Measurements from ENCODE around the gene EEF1AKMT2.
"Not testable (repeated sequence)": the region's sequence is repeated elsewhere in the genome, so short reads cannot be mapped to it uniquely, and the experiment has no call there.

Gene EEF1AKMT2

DNA sequence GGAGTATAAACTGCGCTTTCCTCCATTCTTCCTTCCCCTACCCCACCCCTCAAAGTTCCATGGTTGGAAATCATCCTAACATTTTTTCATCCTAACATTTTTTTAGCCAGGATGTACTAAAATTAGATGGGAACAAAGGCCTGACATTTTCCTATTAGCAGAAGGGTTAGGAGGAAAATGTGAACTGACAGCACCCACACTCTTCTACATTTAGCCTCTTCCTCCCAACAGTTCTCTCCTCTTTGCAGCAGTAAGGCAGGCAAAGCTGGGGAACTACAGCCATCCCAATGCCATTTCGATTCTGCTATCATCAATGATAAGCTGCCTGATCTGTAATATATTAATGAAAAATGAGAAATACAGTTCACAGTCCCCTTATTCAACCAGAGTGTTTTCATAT, 36.1 kb downstream of the EEF1AKMT2 start:
- H3K4me3 ChIP-seq (ENCODE audit: low read depth in 1 of 2, low read length in 2 of 2), result no peak overlapping the region
- H3K9me3 ChIP-seq (ENCODE audit: control insufficient read depth in 1 of 2, low read length in 2 of 2), result no peaks in the 10 kb centered on the region
- peaks cover 9 to 13% of the 10 kb centered on the region in 2 donors for H3K36me3 ChIP-seq (ENCODE audit: control insufficient read depth in 1 of 2, insufficient read depth in 2 of 2, low read length in 2 of 2)
- no peak overlapping the region for H3K27ac ChIP-seq (ENCODE audit: low read length)
- H3K27me3 ChIP-seq (ENCODE audit: low read depth, low read length), result no peaks in the 10 kb centered on the region
- H3K4me1 ChIP-seq (ENCODE audit: control insufficient read depth in 1 of 2, insufficient read depth in 2 of 2, low read length in 2 of 2), result peaks cover 0 to 14% of the 10 kb centered on the region in 2 donors

DNA sequence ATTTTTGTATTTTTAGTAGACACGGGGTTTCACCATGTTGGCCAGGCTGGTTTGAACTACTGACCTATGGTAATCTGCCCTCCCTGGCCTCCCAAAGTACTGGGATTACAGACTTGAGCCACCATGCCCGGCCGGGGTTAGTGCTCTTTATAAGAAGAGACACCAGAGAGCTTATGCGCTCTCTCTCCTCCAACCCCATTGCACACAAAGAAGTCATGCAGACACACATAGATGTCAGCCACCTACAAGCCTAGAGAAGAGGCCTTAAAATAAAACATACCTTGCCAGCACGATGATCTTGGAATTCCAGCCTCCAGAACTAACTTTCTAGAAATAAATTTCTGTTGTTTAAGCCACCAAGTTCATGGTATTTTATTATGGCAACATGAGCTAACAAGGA, 37.5 kb downstream of the EEF1AKMT2 start:
- H3K27ac ChIP-seq (ENCODE audit: low read length), result no peak overlapping the region

DNA sequence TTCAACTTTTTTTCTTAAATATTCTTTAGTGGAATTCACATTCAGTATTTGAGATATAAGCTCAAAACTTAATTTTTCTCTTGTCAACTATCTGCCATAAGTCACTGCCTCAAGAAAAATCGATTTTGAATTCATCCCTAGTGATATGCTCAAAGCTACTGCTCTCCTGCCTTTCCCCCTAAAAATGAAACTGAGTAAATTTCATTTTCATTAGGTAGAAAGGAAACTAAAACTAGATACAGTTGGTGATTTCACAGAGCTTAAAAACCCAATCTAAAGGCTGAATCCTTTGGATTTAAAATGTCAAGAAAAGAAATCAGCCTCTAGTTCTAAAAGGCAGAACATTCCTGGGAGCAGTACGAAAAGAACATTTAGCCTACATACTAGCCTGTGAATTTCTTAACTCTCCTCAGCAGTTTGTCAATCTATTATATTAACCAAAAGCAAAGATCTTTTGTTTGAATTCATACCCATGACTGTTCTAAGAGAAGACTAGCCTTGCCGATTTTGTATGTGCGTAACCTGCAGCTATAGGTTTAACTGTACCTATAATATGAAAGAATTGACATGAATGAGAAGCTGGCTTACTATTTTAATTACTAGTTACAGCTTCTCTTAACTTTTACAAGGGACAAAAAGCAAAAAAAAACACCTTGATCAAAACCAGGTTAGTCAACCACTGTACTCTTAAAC, 42.6 kb downstream of the EEF1AKMT2 start:
- no peak overlapping the region for H3K4me3 ChIP-seq (ENCODE audit: low read depth in 1 of 2, low read length in 2 of 2)
- peaks cover 7 to 8% of the 10 kb centered on the region in 2 donors for H3K36me3 ChIP-seq (ENCODE audit: control insufficient read depth in 1 of 2, insufficient read depth in 2 of 2, low read length in 2 of 2)
- H3K27me3 ChIP-seq (ENCODE audit: low read depth, low read length), result no peaks in the 10 kb centered on the region
- H3K9me3 ChIP-seq (ENCODE audit: control insufficient read depth in 1 of 2, low read length in 2 of 2), result no peaks in the 10 kb centered on the region
- H3K4me1 ChIP-seq (ENCODE audit: control insufficient read depth in 1 of 2, insufficient read depth in 2 of 2, low read length in 2 of 2), result peaks cover 12 to 20% of the 10 kb centered on the region in 2 donors
- H3K27ac ChIP-seq (ENCODE audit: low read length), result peak overlapping the region; percentile 19

More for the DNA sequence above, 37.5 kb downstream of the EEF1AKMT2 start:
- Histone ChIP-seq H3K4me3 (ENCODE audit: low read depth in 1 of 2, low read length in 2 of 2) (no peak overlapping the region), H3K27me3 (ENCODE audit: low read depth, low read length) (no peaks in the 10 kb centered on the region), H3K9me3 (ENCODE audit: control insufficient read depth in 1 of 2, low read length in 2 of 2) (no peaks in the 10 kb centered on the region), H3K4me1 (ENCODE audit: control insufficient read depth in 1 of 2, insufficient read depth in 2 of 2, low read length in 2 of 2) (peaks cover 0 to 14% of the 10 kb centered on the region in 2 donors), H3K36me3 (ENCODE audit: control insufficient read depth in 1 of 2, insufficient read depth in 2 of 2, low read length in 2 of 2) (peaks cover 2 to 11% of the 10 kb centered on the region in 2 donors)

DNA sequence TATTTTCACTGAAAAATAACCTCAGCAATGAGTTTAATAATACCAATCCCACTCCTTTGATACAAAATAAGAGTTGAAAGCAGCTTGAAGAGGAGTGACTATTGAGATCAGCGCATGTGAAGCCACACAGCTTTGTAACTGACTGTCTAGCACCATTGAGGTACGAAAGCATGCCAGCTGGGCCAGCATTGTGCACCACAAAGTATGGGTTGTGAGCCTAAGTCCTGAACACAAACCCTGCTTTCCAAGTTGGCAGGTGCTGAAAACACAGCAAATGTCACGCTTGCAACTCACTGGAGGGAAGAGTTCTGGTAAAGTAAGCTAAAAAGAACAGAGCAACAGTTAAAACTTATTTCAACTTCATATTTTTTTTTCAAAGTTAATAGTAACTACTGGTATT, 43.5 kb downstream of the EEF1AKMT2 start:
- no peaks in the 10 kb centered on the region for H3K27me3 ChIP-seq (ENCODE audit: low read depth, low read length)
- no peak overlapping the region for H3K4me3 ChIP-seq (ENCODE audit: low read depth in 1 of 2, low read length in 2 of 2)
- no peaks in the 10 kb centered on the region for H3K9me3 ChIP-seq (ENCODE audit: control insufficient read depth in 1 of 2, low read length in 2 of 2)
- peaks cover 12 to 20% of the 10 kb centered on the region in 2 donors for H3K4me1 ChIP-seq (ENCODE audit: control insufficient read depth in 1 of 2, insufficient read depth in 2 of 2, low read length in 2 of 2)
- peak overlapping the region; percentile 40 for H3K27ac ChIP-seq (ENCODE audit: low read length)
- peaks cover 7 to 8% of the 10 kb centered on the region in 2 donors for H3K36me3 ChIP-seq (ENCODE audit: control insufficient read depth in 1 of 2, insufficient read depth in 2 of 2, low read length in 2 of 2)

- H3K27ac ChIP-seq (ENCODE audit: low read length), result peak overlapping the region; percentile 67
- no peaks in the 10 kb centered on the region for H3K27me3 ChIP-seq (ENCODE audit: low read depth, low read length)
- H3K36me3 ChIP-seq (ENCODE audit: control insufficient read depth in 1 of 2, insufficient read depth in 2 of 2, low read length in 2 of 2), result peaks cover 7 to 8% of the 10 kb centered on the region in 2 donors
- H3K4me3 ChIP-seq (ENCODE audit: low read depth in 1 of 2, low read length in 2 of 2), result no peak overlapping the region
- H3K4me1 ChIP-seq (ENCODE audit: control insufficient read depth in 1 of 2, insufficient read depth in 2 of 2, low read length in 2 of 2), result peaks cover 13 to 20% of the 10 kb centered on the region in 2 donors
- H3K9me3 ChIP-seq (ENCODE audit: control insufficient read depth in 1 of 2, low read length in 2 of 2), result no peaks in the 10 kb centered on the region
Observed at GRCh38 chr10:124747745-124748144, 43.9 kb downstream of the EEF1AKMT2 start.

DNA sequence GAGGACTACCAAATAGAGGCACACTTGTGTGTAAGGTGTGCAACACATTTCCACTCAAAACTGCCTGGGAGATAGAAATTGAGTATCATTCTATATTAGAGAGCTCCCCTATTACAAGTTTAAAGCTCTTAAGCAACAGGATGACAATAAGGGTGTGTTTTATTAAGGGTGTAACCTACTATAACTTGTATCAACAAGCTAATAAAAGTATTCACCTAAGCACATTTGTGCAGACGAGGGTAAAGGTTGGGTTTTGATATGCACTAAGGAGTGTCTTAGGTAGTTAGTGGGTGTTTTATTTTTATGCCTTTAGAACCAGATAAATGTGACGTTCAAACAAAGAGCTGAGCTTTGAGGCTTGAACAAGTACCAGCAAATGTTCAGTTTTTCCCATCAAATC, 44.7 kb downstream of the EEF1AKMT2 start:
- H3K27ac ChIP-seq (ENCODE audit: low read length), result peak overlapping the region; percentile 67
- H3K36me3 ChIP-seq (ENCODE audit: control insufficient read depth in 1 of 2, insufficient read depth in 2 of 2, low read length in 2 of 2), result peaks cover 7 to 8% of the 10 kb centered on the region in 2 donors
- H3K9me3 ChIP-seq (ENCODE audit: control insufficient read depth in 1 of 2, low read length in 2 of 2), result no peaks in the 10 kb centered on the region
- H3K27me3 ChIP-seq (ENCODE audit: low read depth, low read length), result no peaks in the 10 kb centered on the region
- no peak overlapping the region for H3K4me3 ChIP-seq (ENCODE audit: low read depth in 1 of 2, low read length in 2 of 2)
- H3K4me1 ChIP-seq (ENCODE audit: control insufficient read depth in 1 of 2, insufficient read depth in 2 of 2, low read length in 2 of 2), result peaks cover 20 to 23% of the 10 kb centered on the region in 2 donors

DNA sequence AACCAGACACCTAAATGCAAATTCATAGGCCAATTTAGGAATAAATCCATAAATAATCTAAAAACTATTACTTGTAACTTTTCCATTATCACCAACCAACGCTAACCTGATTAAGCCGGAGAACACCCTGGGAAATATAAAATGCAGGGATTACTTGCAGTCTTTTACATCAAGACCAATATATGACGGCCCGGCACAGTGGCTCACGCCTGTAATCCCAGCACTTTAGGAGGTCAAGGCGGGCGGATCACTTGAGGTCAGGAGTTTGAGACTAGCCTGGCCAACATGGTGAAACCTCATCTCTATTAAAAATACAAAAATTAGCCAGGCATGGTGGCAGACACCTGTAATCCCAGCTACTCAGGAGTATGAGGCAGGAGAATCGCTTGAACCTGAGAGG, 45.2 kb downstream of the EEF1AKMT2 start:
- H3K27me3 ChIP-seq (ENCODE audit: low read depth, low read length); H3K9me3 ChIP-seq (ENCODE audit: control insufficient read depth in 1 of 2, low read length in 2 of 2); H3K4me3 ChIP-seq (ENCODE audit: low read depth in 1 of 2, low read length in 2 of 2); H3K36me3 ChIP-seq (ENCODE audit: control insufficient read depth in 1 of 2, insufficient read depth in 2 of 2, low read length in 2 of 2): not testable (repeated sequence)
- Histone ChIP-seq H3K27ac (ENCODE audit: low read length) (peak overlapping the region; percentile 41), H3K4me1 (ENCODE audit: control insufficient read depth in 1 of 2, insufficient read depth in 2 of 2, low read length in 2 of 2) (peaks cover 26 to 28% of the 10 kb centered on the region in 2 donors)

GRCh38 chr10:124745673-124746072, 46.0 kb downstream of the EEF1AKMT2 start:
- H3K36me3 ChIP-seq (ENCODE audit: control insufficient read depth in 1 of 2, insufficient read depth in 2 of 2, low read length in 2 of 2), result peaks cover 7 to 8% of the 10 kb centered on the region in 2 donors
- H3K27ac ChIP-seq (ENCODE audit: low read length), result peak overlapping the region; percentile 41
- no peak overlapping the region for H3K4me3 ChIP-seq (ENCODE audit: low read depth in 1 of 2, low read length in 2 of 2)
- no peaks in the 10 kb centered on the region for H3K9me3 ChIP-seq (ENCODE audit: control insufficient read depth in 1 of 2, low read length in 2 of 2)
- H3K27me3 ChIP-seq (ENCODE audit: low read depth, low read length), result no peaks in the 10 kb centered on the region
- H3K4me1 ChIP-seq (ENCODE audit: control insufficient read depth in 1 of 2, insufficient read depth in 2 of 2, low read length in 2 of 2), result peaks cover 33 to 34% of the 10 kb centered on the region in 2 donors

DNA sequence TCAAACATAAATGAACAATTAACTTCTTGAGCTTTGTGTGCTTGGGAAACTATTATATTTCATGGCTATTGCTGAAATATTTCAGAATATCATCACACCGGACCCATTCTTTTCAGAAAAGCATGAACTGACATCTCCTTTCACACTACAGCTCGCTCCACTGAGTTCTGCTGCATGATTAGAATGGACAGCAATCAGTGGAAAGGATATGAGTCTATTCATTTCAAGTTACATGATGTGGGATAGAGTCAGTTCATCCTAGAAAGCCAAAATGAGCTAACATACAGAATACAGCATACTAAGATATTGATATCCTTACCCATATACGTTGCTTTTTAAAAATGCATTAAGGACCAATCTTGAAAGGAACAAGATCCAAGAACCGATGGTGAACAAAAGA, 46.4 kb downstream of the EEF1AKMT2 start:
- Histone ChIP-seq H3K27me3 (ENCODE audit: low read depth, low read length) (no peaks in the 10 kb centered on the region), H3K4me3 (ENCODE audit: low read depth in 1 of 2, low read length in 2 of 2) (no peak overlapping the region), H3K36me3 (ENCODE audit: control insufficient read depth in 1 of 2, insufficient read depth in 2 of 2, low read length in 2 of 2) (peaks cover 3 to 7% of the 10 kb centered on the region in 2 donors), H3K27ac (ENCODE audit: low read length) (peak overlapping the region; percentile 41), H3K9me3 (ENCODE audit: control insufficient read depth in 1 of 2, low read length in 2 of 2) (no peaks in the 10 kb centered on the region), H3K4me1 (ENCODE audit: control insufficient read depth in 1 of 2, insufficient read depth in 2 of 2, low read length in 2 of 2) (peaks cover 37 to 38% of the 10 kb centered on the region in 2 donors)

GRCh38 chr10:124744102-124745050, 47.3 kb downstream of the EEF1AKMT2 start, which contains the start of gene FAM53B:
Gene FAM53B, minus strand, starts transcription at chr10:124744378. Its CDS starts 37,665 bp downstream, at chr10:124706713.
- peak within 1 kb of the TSS; percentile 49 to 88 for H3K4me3 ChIP-seq (ENCODE audit: low read depth in 1 of 2, low read length in 2 of 2)
- no peaks in the 10 kb centered on the region for H3K9me3 ChIP-seq (ENCODE audit: control insufficient read depth in 1 of 2, low read length in 2 of 2)
- H3K27me3 ChIP-seq (ENCODE audit: low read depth, low read length), result no peaks in the 10 kb centered on the region
- peak within 1 kb of the TSS; percentile 58 for H3K27ac ChIP-seq (ENCODE audit: low read length)
- H3K4me1 ChIP-seq (ENCODE audit: control insufficient read depth in 1 of 2, insufficient read depth in 2 of 2, low read length in 2 of 2), result peaks cover 45 to 46% of the 10 kb centered on the region in 2 donors
- peaks cover 3 to 7% of the 10 kb centered on the region in 2 donors for H3K36me3 ChIP-seq (ENCODE audit: control insufficient read depth in 1 of 2, insufficient read depth in 2 of 2, low read length in 2 of 2)

Data from muscle layer of duodenum (tissue), 2 donors.